ENCODE results near the gene ARL5A.

GRCh38 chr2:151810489-151810888 lies 17.7 kb downstream of the ARL5A start:
- TF ChIP-seq, protein P1, sequence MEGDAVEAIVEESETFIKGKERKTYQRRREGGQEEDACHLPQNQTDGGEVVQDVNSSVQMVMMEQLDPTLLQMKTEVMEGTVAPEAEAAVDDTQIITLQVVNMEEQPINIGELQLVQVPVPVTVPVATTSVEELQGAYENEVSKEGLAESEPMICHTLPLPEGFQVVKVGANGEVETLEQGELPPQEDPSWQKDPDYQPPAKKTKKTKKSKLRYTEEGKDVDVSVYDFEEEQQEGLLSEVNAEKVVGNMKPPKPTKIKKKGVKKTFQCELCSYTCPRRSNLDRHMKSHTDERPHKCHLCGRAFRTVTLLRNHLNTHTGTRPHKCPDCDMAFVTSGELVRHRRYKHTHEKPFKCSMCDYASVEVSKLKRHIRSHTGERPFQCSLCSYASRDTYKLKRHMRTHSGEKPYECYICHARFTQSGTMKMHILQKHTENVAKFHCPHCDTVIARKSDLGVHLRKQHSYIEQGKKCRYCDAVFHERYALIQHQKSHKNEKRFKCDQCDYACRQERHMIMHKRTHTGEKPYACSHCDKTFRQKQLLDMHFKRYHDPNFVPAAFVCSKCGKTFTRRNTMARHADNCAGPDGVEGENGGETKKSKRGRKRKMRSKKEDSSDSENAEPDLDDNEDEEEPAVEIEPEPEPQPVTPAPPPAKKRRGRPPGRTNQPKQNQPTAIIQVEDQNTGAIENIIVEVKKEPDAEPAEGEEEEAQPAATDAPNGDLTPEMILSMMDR (IDR thresholded peaks at IDR 0.05) = no peak
- TF ChIP-seq POLR2A (IDR thresholded peaks at IDR 0.05) = no peak
